Mucosa of descending colon (tissue), 3 donors: ENCODE measurements around the gene COG2. TPM values are rescaled to one million over a fixed set of nuclear protein-coding genes. Genes with fewer than 3 reads are reported as not detected.
"Not testable (repeated sequence)": the region's sequence is repeated elsewhere in the genome, so short reads cannot be mapped to it uniquely, and the experiment has no call there.

Experiments
- ATAC-seq: fragments of 200-7000 bp; cut with Tn5 transposase; one replicate; pipeline ENCODE4 v1.9.1; 2020; ENCODE audit warnings: mild to moderate bottlenecking, moderate library complexity
- DNase-seq, 3 donors: peaks; one replicate each; pipeline ENCODE4 v3.0.0-alpha.2; 2020
- H3K36me3 ChIP-seq: fragments of 200-600 bp; one replicate; pipeline ENCODE4 v1.8.0; 2021; ENCODE audit warnings: low read depth, mild to moderate bottlenecking
- H3K4me1 ChIP-seq: fragments of 200-600 bp; one replicate; pipeline ENCODE4 v1.8.0; 2021; ENCODE audit warnings: low read depth, mild to moderate bottlenecking
- H3K4me3 ChIP-seq: fragments of 200-600 bp; one replicate; pipeline ENCODE4 v1.8.0; 2021; ENCODE audit warnings: mild to moderate bottlenecking
- H3K9me3 ChIP-seq: fragments of 200-600 bp; one replicate; pipeline ENCODE4 v1.8.0; 2021; ENCODE audit warnings: mild to moderate bottlenecking
- CTCF ChIP-seq: fragments of 200-600 bp; IDR thresholded peaks from one replicate; pipeline ENCODE4 v1.8.0; 2022; ENCODE audit warnings: antibody characterized with exemption, mild to moderate bottlenecking
- intact Hi-C, 2 donors: fragments of 100-400 bp; cut with DNase I in 1 of 2; cut with micrococcal nuclease in 1 of 2; formaldehyde crosslinking; loops; one replicate each; pipeline versions ENCODE4 v1.11.0 to v1.11.1; 2022; cut with DNase I, micrococcal nuclease
- total RNA-seq, 3 donors: library from RNA; stranded (reverse); fragmentation: NEBNext Ultra II Directional in 2 of 3; extraction: Animal tissue kit (Norgen Biotek cat#: 25700) in 2 of 3; gene quantifications; one replicate each; pipeline versions ENCODE4 v1.2.1 to v1.2.4, GENCODE V29; 2021 to 2023
- donor health status: DM: no; HTN: no; CAD: no; lungs with moderate emphysema.
- donor health status: DM: no; HTN: no; CAD: no.
- donor health status: DM: no; HTN: yes; CAD: no.

COG2 gene
- total RNA-seq, 3 donors from 2014 or later, result 38.0 to 46.2 (median 38.1) TPM

- ATAC-seq, result no peak
- no peak for TF ChIP-seq CTCF
- peaks cover 18% of the 10 kb centered on the region for H3K4me1 ChIP-seq
Measured at GRCh38 chr1:230646710-230647302, 4.5 kb downstream of the COG2 start.

GRCh38 chr1:230647321-230647720, 5.0 kb downstream of the COG2 start:
- no peaks in the 10 kb centered on the region for H3K36me3 ChIP-seq
- no peak overlapping the region for H3K4me3 ChIP-seq
- no peaks in the 10 kb centered on the region for H3K9me3 ChIP-seq
- ATAC-seq (no peak), DNase-seq (no peak)
- peaks cover 18% of the 10 kb centered on the region for H3K4me1 ChIP-seq
- no peak for TF ChIP-seq CTCF
- intact Hi-C loops, result no loop called here

More at GRCh38 chr1:230646710-230647302, 4.5 kb downstream of the COG2 start:
- H3K9me3 ChIP-seq, result no peaks in the 10 kb centered on the region
- H3K4me3 ChIP-seq, result no peak overlapping the region
- H3K36me3 ChIP-seq, result no peaks in the 10 kb centered on the region
- intact Hi-C loops, result no loop called here
- no peak for DNase-seq

- DNase-seq, result no peak
- intact Hi-C loops, result no loop called here
Measured at GRCh38 chr1:230648114-230648513, 5.8 kb downstream of the COG2 start.

GRCh38 chr1:230650300-230650699, 8.0 kb downstream of the COG2 start:
- Histone ChIP-seq H3K4me1 (no peaks in the 10 kb centered on the region), H3K36me3 (no peaks in the 10 kb centered on the region), H3K4me3 (no peak overlapping the region), H3K9me3 (no peaks in the 10 kb centered on the region)
- TF ChIP-seq CTCF, result no peak
- intact Hi-C loops, result no loop called here
- DNase-seq (no peak), ATAC-seq (no peak)

More at GRCh38 chr1:230648114-230648513, 5.8 kb downstream of the COG2 start:
- no peak overlapping the region for H3K4me3 ChIP-seq
- H3K4me1 ChIP-seq, result peaks cover 16% of the 10 kb centered on the region
- no peak for ATAC-seq
- no peaks in the 10 kb centered on the region for H3K36me3 ChIP-seq
- no peak for TF ChIP-seq CTCF
- no peaks in the 10 kb centered on the region for H3K9me3 ChIP-seq

- DNase-seq (no peak), ATAC-seq (no peak)
- Histone ChIP-seq H3K4me1 (no peaks in the 10 kb centered on the region), H3K9me3 (no peaks in the 10 kb centered on the region), H3K4me3 (no peak overlapping the region), H3K36me3 (no peaks in the 10 kb centered on the region)
- intact Hi-C loops, result no loop called here
- no peak for TF ChIP-seq CTCF
Measured at GRCh38 chr1:230651235-230651634, 9.0 kb downstream of the COG2 start.

GRCh38 chr1:230656719-230657118, 14.4 kb downstream of the COG2 start:
- H3K4me3 ChIP-seq, H3K4me1 ChIP-seq, H3K36me3 ChIP-seq, ATAC-seq, H3K9me3 ChIP-seq, DNase-seq, intact Hi-C loops: not testable (repeated sequence)

- not testable (repeated sequence) for ATAC-seq, H3K9me3 ChIP-seq
Measured at GRCh38 chr1:230658103-230658502, 15.8 kb downstream of the COG2 start.

More at GRCh38 chr1:230658103-230658502, 15.8 kb downstream of the COG2 start:
- H3K4me3 ChIP-seq, DNase-seq, intact Hi-C loops, H3K4me1 ChIP-seq, H3K36me3 ChIP-seq: not testable (repeated sequence)
